H54 (cell line): Measurements from ENCODE around the gene ZNF568.

ENCODE experiments used
- DNase-seq: peaks from one replicate; pipeline ENCODE4 v3.0.0; 2011; ENCODE audit warnings: low spot score, mixed read lengths; ENCODE audit not compliant: insufficient read length
- FAIRE-seq: peaks from 3 replicates; lab custom pipeline; 2011; peaks lifted over from hg19 to GRCh38; lab: Jason Lieb, UNC
- POLR2A ChIP-seq: IDR thresholded peaks from 2 replicates; pipeline ENCODE4 v1.6.1; 2011; ENCODE audit warnings: low read depth, mild to moderate bottlenecking, low read length

ZNF568 gene

GRCh38 chr19:36915992-36916830, at the start of gene ZNF568, which contains the start of gene ZNF829:
TSS of gene ZNF568 (plus strand) at chr19:36916332. CDS start at chr19:36922771, 6,439 bp downstream.
TSS of gene ZNF829 (minus strand) at chr19:36916291. CDS start at chr19:36915167, 1,124 bp downstream.
- FAIRE-seq (peak; percentile 78), DNase-seq (peak; percentile 88)
- peak; percentile 34 for TF ChIP-seq POLR2A

- peak; percentile 78 for FAIRE-seq
- DNase-seq: no peak
- TF ChIP-seq POLR2A: no peak
Observed at GRCh38 chr19:36876993-36877938, 38.9 kb upstream of the ZNF568 start.

GRCh38 chr19:36891768-36892357, 24.3 kb upstream of the ZNF568 start:
- no peak for TF ChIP-seq POLR2A
- no peak for DNase-seq
- peak; percentile 80 for FAIRE-seq

GRCh38 chr19:36894849-36895383, 21.2 kb upstream of the ZNF568 start:
- FAIRE-seq (peak; percentile 6), DNase-seq (no peak)
- no peak for TF ChIP-seq POLR2A

GRCh38 chr19:36898422-36898821, 17.7 kb upstream of the ZNF568 start:
- no peak for FAIRE-seq
- DNase-seq: no peak
- TF ChIP-seq POLR2A: no peak

- DNase-seq (no peak), FAIRE-seq (peak; percentile 71)
- TF ChIP-seq POLR2A: no peak
Observed at GRCh38 chr19:36916991-36917390, 859 bp downstream of the ZNF568 start.

GRCh38 chr19:36918090-36918489, 2.0 kb downstream of the ZNF568 start:
- FAIRE-seq (no peak), DNase-seq (no peak)

GRCh38 chr19:36931684-36932083, 15.6 kb downstream of the ZNF568 start:
- TF ChIP-seq POLR2A: no peak
- DNase-seq: no peak
- FAIRE-seq: no peak

More at GRCh38 chr19:36918090-36918489, 2.0 kb downstream of the ZNF568 start:
- TF ChIP-seq POLR2A: no peak

- no peak for FAIRE-seq
- TF ChIP-seq POLR2A: no peak
- no peak for DNase-seq
Observed at GRCh38 chr19:36939153-36939552, 23.0 kb downstream of the ZNF568 start.

GRCh38 chr19:36950335-36951119, 34.4 kb downstream of the ZNF568 start:
- TF ChIP-seq POLR2A: no peak
- FAIRE-seq (peak; percentile 58), DNase-seq (no peak)

- TF ChIP-seq POLR2A: no peak
- DNase-seq (no peak), FAIRE-seq (no peak)
Observed at GRCh38 chr19:36962346-36962745, 46.2 kb downstream of the ZNF568 start.

GRCh38 chr19:36963280-36963679, 47.1 kb downstream of the ZNF568 start:
- FAIRE-seq (no peak), DNase-seq (no peak)
- TF ChIP-seq POLR2A: no peak
